Measurements from ENCODE around the gene METRN. TPM values are rescaled to one million over a fixed set of nuclear protein-coding genes. Genes with fewer than 3 reads are reported as not detected.
A peak's percentile ranks its signal among the peaks of the same experiment; 100 is the strongest.

METRN gene
- total and polyA plus RNA-seq, 4 experiments from 2014 or later: 6.9 to 18.8 (median 8.0) TPM

DNA sequence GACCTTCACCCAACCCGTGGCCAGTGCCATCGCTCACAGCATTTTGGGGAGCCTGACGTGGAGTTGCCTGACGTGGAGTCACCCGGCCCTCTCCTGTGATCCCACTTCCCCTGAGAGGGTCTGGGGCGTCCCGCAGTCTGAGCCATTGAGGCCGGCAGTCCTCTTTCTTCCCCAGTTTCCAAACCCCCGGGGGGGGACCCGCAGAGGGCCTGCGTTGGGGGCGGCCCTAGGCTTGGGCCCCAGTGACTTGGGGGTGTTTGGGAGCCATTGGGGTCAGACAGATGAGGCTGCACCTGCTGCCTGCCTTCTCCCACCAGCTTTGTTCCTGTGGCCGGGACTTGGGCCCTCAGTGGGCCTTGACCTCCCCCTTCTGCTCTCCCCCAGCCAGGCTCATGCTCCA lies 45.3 kb upstream of the METRN start:
- intact Hi-C loops (cut with micrococcal nuclease): loop anchor here (2.0 kb wide), 1 partner anchor 21 kb away; the partner anchor contains the start of gene WDR90
- H3K36me3 Mint-ChIP-seq: peaks cover 0 to 16% of the 10 kb centered on the region in 2 donors
- peaks cover 25% of the 10 kb centered on the region for H3K36me3 ChIP-seq (ENCODE audit: insufficient read depth, low read length)
- no peaks in the 10 kb centered on the region for H3K27me3 Mint-ChIP-seq
- ChIA-PET CTCF (ENCODE audit: partially characterized antibody) (no interaction called here), POLR2A (ENCODE audit: partially characterized antibody) (interaction anchor here (5.6 kb wide), 1 partner anchor 11 kb away, joined by 89 read pairs; the partner anchor contains the start of genes JMJD8 and STUB1)
- H3K27ac Mint-ChIP-seq: peak overlapping the region in 1 of 7 donors; percentile 57
- peaks cover 3 to 22% (median 6%) of the 10 kb centered on the region in 4 donors for H3K4me1 Mint-ChIP-seq
- H3K9me3 ChIP-seq (ENCODE audit: control insufficient read depth in 1 of 2, low read length in 2 of 2): no peaks in the 10 kb centered on the region
- peak overlapping the region in 6 of 8 donors; percentile 46 to 81 (median 68) for H3K4me3 Mint-ChIP-seq
- H3K9me3 Mint-ChIP-seq: no peaks in the 10 kb centered on the region
- no peak for DNase-seq
- H3K4me3 ChIP-seq (ENCODE audit: low read length in 2 of 2): no peak overlapping the region
- H3K4me1 ChIP-seq (ENCODE audit: insufficient read depth, low read length): peaks cover 23% of the 10 kb centered on the region
- no peaks in the 10 kb centered on the region for H3K27me3 ChIP-seq (ENCODE audit: insufficient read depth, low read length)
- H3K27ac ChIP-seq (ENCODE audit: low read depth, low read length): no peak overlapping the region

DNA sequence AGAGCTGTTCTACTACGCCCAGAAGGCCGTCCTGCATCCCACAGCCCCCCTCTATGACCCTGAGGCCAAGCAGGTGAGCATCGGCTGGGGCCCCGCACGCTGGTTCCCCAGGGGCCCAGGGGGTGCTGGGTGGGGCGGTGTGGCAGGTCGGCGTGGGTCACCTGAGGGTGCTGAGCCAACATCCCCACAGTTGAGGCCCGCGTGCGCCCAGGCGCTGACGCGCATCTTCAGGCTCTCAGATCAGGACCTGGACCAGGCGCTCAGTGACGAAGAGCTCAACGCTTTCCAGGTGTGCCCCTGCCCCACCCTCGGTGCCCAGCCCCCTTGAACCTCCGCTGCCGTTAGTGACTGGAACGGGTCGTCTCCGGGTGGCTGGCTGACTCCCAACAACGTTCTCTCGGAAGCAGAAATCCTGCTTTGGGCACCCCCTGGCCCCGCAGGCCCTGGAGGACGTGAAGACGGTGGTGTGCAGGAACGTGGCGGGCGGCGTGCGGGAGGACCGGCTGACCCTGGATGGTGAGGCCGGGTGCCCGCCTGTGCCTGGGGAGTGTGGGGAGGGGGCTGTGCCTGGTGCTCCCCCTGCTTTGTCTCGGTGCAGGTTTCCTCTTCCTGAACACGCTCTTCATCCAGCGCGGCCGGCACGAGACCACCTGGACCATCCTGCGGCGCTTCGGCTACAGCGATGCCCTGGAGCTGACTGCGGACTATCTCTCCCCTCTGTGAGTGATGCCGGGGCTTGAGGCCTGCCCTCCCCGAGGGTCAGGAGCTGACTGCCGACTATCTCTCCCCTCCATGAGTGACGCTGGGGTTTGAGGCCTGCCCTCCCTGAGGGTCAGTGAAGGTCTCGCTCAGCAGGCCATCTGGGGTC lies 44.2 kb upstream of the METRN start:
- intact Hi-C loops (cut with micrococcal nuclease): no loop called here
- no peaks in the 10 kb centered on the region for H3K27me3 ChIP-seq (ENCODE audit: insufficient read depth, low read length)
- Mint-ChIP-seq H3K4me3 (peak overlapping the region in 3 of 8 donors; percentile 5 to 42 (median 25)), H3K36me3 (peaks cover 0 to 16% of the 10 kb centered on the region in 2 donors), H3K4me1 (peaks cover 5 to 28% (median 10%) of the 10 kb centered on the region in 4 donors), H3K9me3 (no peaks in the 10 kb centered on the region), H3K27ac (peak overlapping the region in 1 of 7 donors; percentile 57), H3K27me3 (no peaks in the 10 kb centered on the region)
- H3K4me1 ChIP-seq (ENCODE audit: insufficient read depth, low read length): peaks cover 29% of the 10 kb centered on the region
- peaks cover 25% of the 10 kb centered on the region for H3K36me3 ChIP-seq (ENCODE audit: insufficient read depth, low read length)
- CTCF ChIA-PET (ENCODE audit: partially characterized antibody): no interaction called here
- no peak overlapping the region for H3K4me3 ChIP-seq (ENCODE audit: low read length in 2 of 2)
- H3K27ac ChIP-seq (ENCODE audit: low read depth, low read length): no peak overlapping the region
- DNase-seq: no peak
- H3K9me3 ChIP-seq (ENCODE audit: control insufficient read depth in 1 of 2, low read length in 2 of 2): no peaks in the 10 kb centered on the region
- POLR2A ChIA-PET (ENCODE audit: partially characterized antibody): interaction anchor here (1.2 to 5.6 kb wide), 5 partner anchors 10 to 25 kb away, joined by 6 to 89 read pairs (median 7); partner anchors contain the start of genes JMJD8, STUB1 and WDR24

DNA sequence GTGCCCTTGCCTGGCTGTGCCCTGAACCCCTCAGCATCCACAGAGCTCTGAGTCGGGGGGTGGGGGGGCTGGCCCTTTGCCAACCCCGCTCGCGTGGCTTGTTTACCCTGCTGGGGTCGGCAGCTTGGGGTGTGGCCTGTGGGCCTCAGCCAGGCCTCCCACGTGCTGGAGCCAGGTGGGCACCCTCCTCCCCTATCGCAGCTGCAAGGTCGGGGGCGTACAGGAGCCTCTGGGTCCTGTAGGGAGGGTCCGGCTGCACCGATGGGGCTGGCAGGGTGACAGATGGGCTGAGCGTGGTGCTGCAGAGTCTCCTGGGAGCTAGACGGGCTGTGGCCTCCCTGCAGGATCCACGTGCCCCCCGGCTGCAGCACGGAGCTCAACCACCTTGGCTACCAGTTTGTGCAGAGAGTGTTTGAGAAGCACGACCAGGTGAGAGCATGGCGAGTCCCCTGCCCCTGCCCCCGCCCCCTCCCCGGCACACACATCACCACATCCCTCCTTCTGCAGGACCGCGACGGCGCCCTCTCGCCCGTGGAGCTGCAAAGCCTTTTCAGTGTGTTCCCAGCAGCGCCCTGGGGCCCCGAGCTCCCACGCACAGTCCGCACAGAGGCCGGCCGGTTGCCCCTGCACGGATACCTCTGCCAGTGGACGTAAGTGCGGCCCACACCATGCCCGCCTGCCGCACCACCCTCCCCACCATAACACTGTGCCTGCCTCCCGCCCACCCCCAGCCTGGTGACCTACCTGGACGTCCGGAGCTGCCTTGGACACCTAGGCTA lies 43.4 kb upstream of the METRN start:
- Histone ChIP-seq H3K9me3 (ENCODE audit: control insufficient read depth in 1 of 2, low read length in 2 of 2) (no peaks in the 10 kb centered on the region), H3K4me3 (ENCODE audit: low read length in 2 of 2) (no peak overlapping the region), H3K4me1 (ENCODE audit: insufficient read depth, low read length) (peaks cover 29% of the 10 kb centered on the region), H3K36me3 (ENCODE audit: insufficient read depth, low read length) (peaks cover 25% of the 10 kb centered on the region), H3K27me3 (ENCODE audit: insufficient read depth, low read length) (no peaks in the 10 kb centered on the region), H3K27ac (ENCODE audit: low read depth, low read length) (no peak overlapping the region)
- H3K9me3 Mint-ChIP-seq: no peaks in the 10 kb centered on the region
- peaks cover 5 to 29% (median 10%) of the 10 kb centered on the region in 4 donors for H3K4me1 Mint-ChIP-seq
- H3K27me3 Mint-ChIP-seq: no peaks in the 10 kb centered on the region
- DNase-seq: no peak
- H3K36me3 Mint-ChIP-seq: peaks cover 0 to 16% of the 10 kb centered on the region in 2 donors
- no peak overlapping the region for H3K27ac Mint-ChIP-seq
- ChIA-PET POLR2A (ENCODE audit: partially characterized antibody) (interaction anchor here (1.1 to 5.3 kb wide), 6 partner anchors 9 to 24 kb away, joined by 3 to 22 read pairs (median 7); partner anchors contain the start of genes JMJD8, STUB1 and WDR24), CTCF (ENCODE audit: partially characterized antibody) (no interaction called here)
- no peak overlapping the region for H3K4me3 Mint-ChIP-seq
- intact Hi-C loops (cut with micrococcal nuclease): no loop called here

DNA sequence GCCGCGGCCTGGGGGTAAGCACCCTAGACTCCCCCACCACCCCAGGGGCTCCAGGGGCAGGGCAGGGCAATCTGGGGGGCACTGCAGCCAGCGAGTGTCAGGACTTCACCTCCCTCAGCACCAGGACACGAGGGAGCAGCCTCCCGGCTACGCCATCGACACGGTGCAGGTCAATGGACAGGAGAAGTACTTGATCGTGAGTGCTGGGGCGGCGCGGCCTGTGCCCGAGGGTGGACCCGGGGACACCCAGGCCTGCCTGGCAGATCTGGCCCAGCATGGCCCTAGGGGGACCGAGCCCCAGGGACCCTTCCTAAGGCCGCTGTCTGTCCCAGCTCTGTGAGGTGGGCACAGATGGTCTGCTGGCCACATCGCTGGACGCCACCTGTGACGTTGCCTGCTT lies 42.5 kb upstream of the METRN start:
- H3K4me3 ChIP-seq (ENCODE audit: low read length in 2 of 2): no peak overlapping the region
- H3K4me1 ChIP-seq (ENCODE audit: insufficient read depth, low read length): peaks cover 25% of the 10 kb centered on the region
- ChIA-PET CTCF (ENCODE audit: partially characterized antibody) (no interaction called here), POLR2A (ENCODE audit: partially characterized antibody) (interaction anchor here (1.1 to 5.3 kb wide), 4 partner anchors 8 to 23 kb away, joined by 3 to 22 read pairs (median 8); partner anchors contain the start of genes STUB1 and WDR24)
- no peak overlapping the region for H3K27ac ChIP-seq (ENCODE audit: low read depth, low read length)
- peaks cover 0 to 18% of the 10 kb centered on the region in 2 donors for H3K36me3 Mint-ChIP-seq
- no peaks in the 10 kb centered on the region for H3K27me3 ChIP-seq (ENCODE audit: insufficient read depth, low read length)
- intact Hi-C loops (cut with micrococcal nuclease): no loop called here
- no peaks in the 10 kb centered on the region for H3K9me3 ChIP-seq (ENCODE audit: control insufficient read depth in 1 of 2, low read length in 2 of 2)
- peaks cover 25% of the 10 kb centered on the region for H3K36me3 ChIP-seq (ENCODE audit: insufficient read depth, low read length)
- H3K9me3 Mint-ChIP-seq: no peaks in the 10 kb centered on the region
- no peak overlapping the region for H3K27ac Mint-ChIP-seq
- H3K4me3 Mint-ChIP-seq: no peak overlapping the region
- no peak for DNase-seq
- H3K27me3 Mint-ChIP-seq: no peaks in the 10 kb centered on the region
- peaks cover 5 to 28% (median 15%) of the 10 kb centered on the region in 4 donors for H3K4me1 Mint-ChIP-seq

DNA sequence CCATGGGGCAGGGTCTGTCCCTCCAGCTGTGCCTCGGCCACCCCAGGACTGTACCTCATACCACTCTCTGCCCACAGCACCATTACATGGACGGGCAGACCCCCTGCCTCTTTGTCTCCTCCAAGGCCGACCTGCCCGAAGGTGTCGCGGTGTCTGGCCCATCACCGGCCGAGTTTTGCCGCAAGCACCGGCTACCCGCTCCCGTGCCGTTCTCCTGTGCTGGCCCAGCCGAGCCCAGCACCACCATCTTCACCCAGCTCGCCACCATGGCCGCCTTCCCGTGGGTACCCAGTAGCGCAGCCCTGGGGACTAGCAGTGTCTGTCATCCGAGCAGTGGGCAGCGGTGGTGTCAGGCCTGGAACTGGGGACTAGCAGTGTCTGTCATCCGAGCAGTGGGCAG lies 42.1 kb upstream of the METRN start:
- peak overlapping the region in 1 of 7 donors; percentile 42 for H3K27ac Mint-ChIP-seq
- H3K36me3 Mint-ChIP-seq: peaks cover 0 to 18% of the 10 kb centered on the region in 2 donors
- H3K9me3 Mint-ChIP-seq: no peaks in the 10 kb centered on the region
- DNase-seq: no peak
- no peaks in the 10 kb centered on the region for H3K27me3 ChIP-seq (ENCODE audit: insufficient read depth, low read length)
- ChIA-PET POLR2A (ENCODE audit: partially characterized antibody) (interaction anchor here (1.0 to 5.3 kb wide), 2 partner anchors 14 to 22 kb away, joined by 3 to 22 read pairs; no protein-coding TSS in a partner anchor), CTCF (ENCODE audit: partially characterized antibody) (no interaction called here)
- intact Hi-C loops (cut with micrococcal nuclease): no loop called here
- H3K9me3 ChIP-seq (ENCODE audit: control insufficient read depth in 1 of 2, low read length in 2 of 2): no peaks in the 10 kb centered on the region
- H3K27ac ChIP-seq (ENCODE audit: low read depth, low read length): no peak overlapping the region
- H3K4me1 Mint-ChIP-seq: peaks cover 2 to 23% (median 13%) of the 10 kb centered on the region in 4 donors
- H3K4me1 ChIP-seq (ENCODE audit: insufficient read depth, low read length): peaks cover 20% of the 10 kb centered on the region
- H3K4me3 ChIP-seq (ENCODE audit: low read length in 2 of 2): no peak overlapping the region
- no peak overlapping the region for H3K4me3 Mint-ChIP-seq
- H3K27me3 Mint-ChIP-seq: no peaks in the 10 kb centered on the region
- peaks cover 25% of the 10 kb centered on the region for H3K36me3 ChIP-seq (ENCODE audit: insufficient read depth, low read length)

DNA sequence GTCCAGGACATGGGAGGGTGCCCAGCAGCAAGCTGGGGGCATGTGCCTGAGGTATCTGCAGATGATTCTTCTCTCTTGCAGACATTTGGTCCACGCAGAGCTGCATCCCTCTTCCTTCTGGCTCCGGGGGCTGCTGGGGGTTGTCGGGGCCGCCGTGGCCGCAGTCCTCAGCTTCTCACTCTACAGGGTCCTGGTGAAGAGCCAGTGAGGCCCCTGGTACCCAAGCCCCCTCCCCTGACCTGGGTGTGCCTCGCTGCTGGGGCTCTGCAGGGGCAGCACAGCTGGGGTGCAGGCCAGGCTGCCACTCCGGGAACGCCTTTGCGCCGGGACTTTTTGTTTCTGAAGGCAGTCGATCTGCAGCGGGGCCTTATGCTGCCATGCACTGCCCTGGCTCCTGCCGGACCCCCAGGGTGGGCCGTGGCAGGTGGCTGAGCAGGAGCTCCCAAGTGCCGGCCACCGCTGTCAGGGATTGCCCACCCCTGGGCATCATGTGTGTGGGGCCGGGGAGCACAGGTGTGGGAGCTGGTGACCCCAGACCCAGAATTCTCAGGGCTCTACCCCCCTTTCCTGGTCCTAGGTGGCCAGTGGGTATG lies 41.4 kb upstream of the METRN start:
- Histone ChIP-seq H3K36me3 (ENCODE audit: insufficient read depth, low read length) (peaks cover 25% of the 10 kb centered on the region), H3K27me3 (ENCODE audit: insufficient read depth, low read length) (no peaks in the 10 kb centered on the region), H3K27ac (ENCODE audit: low read depth, low read length) (no peak overlapping the region), H3K9me3 (ENCODE audit: control insufficient read depth in 1 of 2, low read length in 2 of 2) (no peaks in the 10 kb centered on the region), H3K4me1 (ENCODE audit: insufficient read depth, low read length) (peaks cover 20% of the 10 kb centered on the region), H3K4me3 (ENCODE audit: low read length in 2 of 2) (no peak overlapping the region)
- H3K27ac Mint-ChIP-seq: peak overlapping the region in 1 of 7 donors; percentile 10
- CTCF ChIA-PET (ENCODE audit: partially characterized antibody): no interaction called here
- no peak overlapping the region for H3K4me3 Mint-ChIP-seq
- H3K27me3 Mint-ChIP-seq: no peaks in the 10 kb centered on the region
- peaks cover 2 to 23% (median 13%) of the 10 kb centered on the region in 4 donors for H3K4me1 Mint-ChIP-seq
- POLR2A ChIA-PET (ENCODE audit: partially characterized antibody): interaction anchor here (0.9 to 5.3 kb wide), 3 partner anchors 11 to 22 kb away, joined by 3 to 22 read pairs (median 5); partner anchors contain the start of gene JMJD8
- intact Hi-C loops (cut with micrococcal nuclease): no loop called here
- peaks cover 0 to 18% of the 10 kb centered on the region in 2 donors for H3K36me3 Mint-ChIP-seq
- H3K9me3 Mint-ChIP-seq: no peaks in the 10 kb centered on the region
- DNase-seq: no peak
